KMS-11 (cell line): ENCODE measurements around the gene CAND2.

Source experiments
- H2AFZ ChIP-seq: fragments of 200-600 bp; sonication (generic); 2 replicates; pipeline ENCODE4 v1.6.1; 2016; ENCODE audit warnings: antibody characterized with exemption, mixed run types, low read depth
- H3K27ac ChIP-seq: fragments of 200-600 bp; sonication (generic); 2 replicates; pipeline ENCODE4 v1.6.1; 2016; ENCODE audit warnings: mild to moderate bottlenecking, mixed run types
- H3K27me3 ChIP-seq: fragments of 200-600 bp; sonication (generic); 2 replicates; pipeline ENCODE4 v1.6.1; 2017; ENCODE audit warnings: mild to moderate bottlenecking, low read depth, mixed run types, moderate library complexity; ENCODE audit not compliant: insufficient read depth
- H3K36me3 ChIP-seq: fragments of 200-600 bp; sonication (generic); 2 replicates; pipeline ENCODE4 v1.6.1; 2017; ENCODE audit warnings: mild to moderate bottlenecking, mixed run types; ENCODE audit not compliant: insufficient read depth
- H3K4me1 ChIP-seq: fragments of 200-600 bp; sonication (generic); 2 replicates; pipeline ENCODE4 v1.6.1; 2016; ENCODE audit warnings: mild to moderate bottlenecking, low read depth, mixed run types; ENCODE audit not compliant: poor library complexity, severe bottlenecking
- H3K4me2 ChIP-seq: fragments of 200-600 bp; sonication (generic); 2 replicates; pipeline ENCODE4 v1.7.0; 2016; ENCODE audit warnings: mild to moderate bottlenecking, mixed run types
- H3K4me3 ChIP-seq: fragments of 200-600 bp; sonication (generic); IDR thresholded peaks from 2 replicates; pipeline ENCODE4 v1.6.1; 2017; ENCODE audit warnings: low read depth, low read length, mixed read lengths; ENCODE audit not compliant: insufficient read depth
- H3K79me2 ChIP-seq: fragments of 200-600 bp; sonication (generic); 2 replicates; pipeline ENCODE4 v1.6.1; 2016; ENCODE audit warnings: low read depth, mixed run types; ENCODE audit not compliant: insufficient read depth
- H3K9ac ChIP-seq: fragments of 200-600 bp; sonication (generic); 2 replicates; pipeline ENCODE4 v1.6.1; 2016; ENCODE audit warnings: mild to moderate bottlenecking, mixed run types
- H4K20me1 ChIP-seq: fragments of 200-600 bp; sonication (generic); 2 replicates; pipeline ENCODE4 v1.6.1; 2016; ENCODE audit warnings: mild to moderate bottlenecking, mixed run types; ENCODE audit not compliant: insufficient read depth
- TF ChIP-seq, protein P1 (sequence below): fragments of 200-600 bp; sonication (generic); conservative IDR thresholded peaks from 2 replicates; pipeline ENCODE4 v1.6.1; 2017; ENCODE audit warnings: low read depth, mild to moderate bottlenecking, antibody characterized with exemption, low read length, moderate library complexity, mixed read lengths

Gene CAND2

DNA sequence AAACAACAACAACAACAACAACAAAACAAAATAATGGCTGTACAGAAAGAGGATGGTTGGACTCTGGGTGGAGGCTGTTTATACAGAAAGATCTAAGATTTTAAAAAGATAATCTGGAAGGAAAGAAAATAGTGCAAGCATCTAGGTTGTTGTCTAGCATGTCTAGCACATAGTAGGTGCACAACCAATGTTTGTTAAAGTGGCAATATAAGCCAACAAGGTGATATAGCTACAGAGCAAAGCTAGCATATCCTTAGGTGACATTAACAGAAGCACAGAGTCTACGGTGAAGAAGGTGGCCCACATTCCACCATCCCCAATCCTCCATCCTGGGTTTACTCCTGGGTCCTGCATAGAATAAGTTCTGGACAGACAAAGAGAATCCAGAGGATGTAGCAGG is 42.2 kb upstream of the CAND2 start:
- no peak overlapping the region for H3K4me3 ChIP-seq
- H3K27ac ChIP-seq, result no peak overlapping the region
- no peak overlapping the region for H2AFZ ChIP-seq
- H3K27me3 ChIP-seq, result no peaks in the 10 kb centered on the region
- H4K20me1 ChIP-seq, result no peaks in the 10 kb centered on the region
- no peaks in the 10 kb centered on the region for H3K4me1 ChIP-seq
- H3K36me3 ChIP-seq, result no peaks in the 10 kb centered on the region
- no peak overlapping the region for H3K4me2 ChIP-seq
- no peaks in the 10 kb centered on the region for H3K79me2 ChIP-seq
- H3K9ac ChIP-seq, result no peak overlapping the region
- TF ChIP-seq, protein P1, sequence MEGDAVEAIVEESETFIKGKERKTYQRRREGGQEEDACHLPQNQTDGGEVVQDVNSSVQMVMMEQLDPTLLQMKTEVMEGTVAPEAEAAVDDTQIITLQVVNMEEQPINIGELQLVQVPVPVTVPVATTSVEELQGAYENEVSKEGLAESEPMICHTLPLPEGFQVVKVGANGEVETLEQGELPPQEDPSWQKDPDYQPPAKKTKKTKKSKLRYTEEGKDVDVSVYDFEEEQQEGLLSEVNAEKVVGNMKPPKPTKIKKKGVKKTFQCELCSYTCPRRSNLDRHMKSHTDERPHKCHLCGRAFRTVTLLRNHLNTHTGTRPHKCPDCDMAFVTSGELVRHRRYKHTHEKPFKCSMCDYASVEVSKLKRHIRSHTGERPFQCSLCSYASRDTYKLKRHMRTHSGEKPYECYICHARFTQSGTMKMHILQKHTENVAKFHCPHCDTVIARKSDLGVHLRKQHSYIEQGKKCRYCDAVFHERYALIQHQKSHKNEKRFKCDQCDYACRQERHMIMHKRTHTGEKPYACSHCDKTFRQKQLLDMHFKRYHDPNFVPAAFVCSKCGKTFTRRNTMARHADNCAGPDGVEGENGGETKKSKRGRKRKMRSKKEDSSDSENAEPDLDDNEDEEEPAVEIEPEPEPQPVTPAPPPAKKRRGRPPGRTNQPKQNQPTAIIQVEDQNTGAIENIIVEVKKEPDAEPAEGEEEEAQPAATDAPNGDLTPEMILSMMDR, result no peak

DNA sequence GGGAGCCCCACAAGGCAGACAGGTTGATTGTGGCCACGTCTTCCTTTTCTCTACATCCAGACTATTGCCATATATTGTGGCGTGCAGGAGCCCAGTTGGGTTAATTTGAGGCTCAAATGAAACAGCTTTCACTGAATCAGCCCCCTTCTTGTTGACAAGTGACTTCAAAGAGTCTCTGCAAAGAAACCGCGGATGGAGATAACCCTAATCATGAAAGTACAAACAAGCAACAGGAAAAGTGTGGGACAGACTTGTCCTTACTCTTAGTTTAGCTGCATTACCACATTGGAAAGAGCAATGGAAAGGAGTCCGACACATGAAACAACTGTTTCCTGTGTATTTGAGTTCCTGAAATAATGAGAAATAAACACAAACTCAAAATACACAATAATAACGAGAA is 40.7 kb upstream of the CAND2 start:
- Histone ChIP-seq H3K9ac (no peak overlapping the region), H3K36me3 (no peaks in the 10 kb centered on the region), H3K4me3 (no peak overlapping the region), H3K27me3 (no peaks in the 10 kb centered on the region), H3K27ac (no peak overlapping the region), H3K4me1 (no peaks in the 10 kb centered on the region), H4K20me1 (no peaks in the 10 kb centered on the region), H3K79me2 (no peaks in the 10 kb centered on the region), H2AFZ (no peak overlapping the region), H3K4me2 (no peak overlapping the region)
- TF ChIP-seq, protein P1, result no peak

DNA sequence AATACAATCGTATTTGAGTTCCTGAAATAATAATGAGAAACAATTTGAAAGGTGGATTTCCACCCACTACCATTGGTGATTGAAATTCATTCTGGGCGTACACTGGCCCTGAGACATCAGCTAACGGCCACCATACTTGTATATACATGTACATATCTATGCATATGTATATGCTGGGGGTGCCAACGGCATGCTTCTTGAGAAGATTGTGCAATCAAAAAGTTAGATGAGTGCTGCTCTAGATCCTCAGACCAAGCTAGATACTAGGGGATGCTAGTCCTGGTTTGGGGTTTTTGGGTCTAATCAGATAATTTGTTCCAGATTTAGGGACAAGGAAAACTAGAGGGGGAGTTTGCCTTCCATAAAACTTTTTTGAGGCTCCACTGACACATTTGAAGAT is 40.3 kb upstream of the CAND2 start:
- no peaks in the 10 kb centered on the region for H3K79me2 ChIP-seq
- TF ChIP-seq, protein P1, result no peak
- H3K27me3 ChIP-seq, result no peaks in the 10 kb centered on the region
- no peaks in the 10 kb centered on the region for H4K20me1 ChIP-seq
- H2AFZ ChIP-seq, result no peak overlapping the region
- H3K4me3 ChIP-seq, result no peak overlapping the region
- no peaks in the 10 kb centered on the region for H3K36me3 ChIP-seq
- H3K4me2 ChIP-seq, result no peak overlapping the region
- H3K9ac ChIP-seq, result no peak overlapping the region
- H3K4me1 ChIP-seq, result no peaks in the 10 kb centered on the region
- no peak overlapping the region for H3K27ac ChIP-seq

DNA sequence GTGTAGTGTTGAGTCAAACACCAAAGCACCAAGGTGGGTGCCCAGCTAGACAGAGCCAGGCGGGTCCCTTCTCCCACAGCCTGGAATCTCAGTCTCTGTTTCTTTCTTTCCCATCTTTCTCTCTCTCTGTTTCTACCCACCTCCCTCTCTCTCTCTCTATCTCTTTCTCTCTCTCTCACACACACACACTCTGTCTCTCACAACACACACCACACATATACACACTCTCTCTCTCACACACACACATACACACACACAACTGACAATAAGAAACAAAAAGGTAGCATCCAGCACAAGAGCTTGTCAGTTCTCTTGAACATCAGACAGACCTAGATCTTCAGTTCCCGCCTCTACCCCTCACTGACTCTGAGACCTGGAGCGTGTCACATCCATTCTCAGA is 39.8 kb upstream of the CAND2 start:
- Histone ChIP-seq H4K20me1 (no peaks in the 10 kb centered on the region), H3K4me3 (no peak overlapping the region), H3K27ac (no peak overlapping the region), H3K4me2 (no peak overlapping the region), H3K9ac (no peak overlapping the region), H2AFZ (no peak overlapping the region), H3K4me1 (no peaks in the 10 kb centered on the region), H3K36me3 (no peaks in the 10 kb centered on the region), H3K79me2 (no peaks in the 10 kb centered on the region), H3K27me3 (no peaks in the 10 kb centered on the region)
- TF ChIP-seq, protein P1, result no peak
